Skeletal muscle satellite cell (primary cell): ENCODE data around the gene CYP2W1.

Experiments used
- H3K27me3 ChIP-seq: 2 replicates; pipeline ENCODE4 v1.7.0; 2013; ENCODE audit warnings: low read length; ENCODE audit not compliant: control insufficient read depth, insufficient read depth
- H3K36me3 ChIP-seq: 2 replicates; pipeline ENCODE4 v1.7.0; 2013; ENCODE audit warnings: mild to moderate bottlenecking, control low read depth, low read length; ENCODE audit not compliant: insufficient read depth
- H3K4me1 ChIP-seq: 2 replicates; pipeline ENCODE4 v1.7.0; 2013; ENCODE audit warnings: low read length; ENCODE audit not compliant: control insufficient read depth, insufficient read depth
- H3K4me2 ChIP-seq: 2 replicates; pipeline ENCODE4 v1.7.0; 2013; ENCODE audit warnings: mild to moderate bottlenecking, low read length
- H3K4me3 ChIP-seq: 2 replicates; pipeline ENCODE4 v1.7.0; 2013; ENCODE audit warnings: low read length
- H3K9ac ChIP-seq: 2 replicates; pipeline ENCODE4 v1.7.0; 2013; ENCODE audit warnings: mild to moderate bottlenecking, low read depth, low read length, moderate library complexity
- H3K9me3 ChIP-seq: replicated peaks from 2 replicates; pipeline ENCODE4 v1.7.0; 2013; ENCODE audit warnings: mild to moderate bottlenecking, control low read depth, low read length

CYP2W1 gene

DNA sequence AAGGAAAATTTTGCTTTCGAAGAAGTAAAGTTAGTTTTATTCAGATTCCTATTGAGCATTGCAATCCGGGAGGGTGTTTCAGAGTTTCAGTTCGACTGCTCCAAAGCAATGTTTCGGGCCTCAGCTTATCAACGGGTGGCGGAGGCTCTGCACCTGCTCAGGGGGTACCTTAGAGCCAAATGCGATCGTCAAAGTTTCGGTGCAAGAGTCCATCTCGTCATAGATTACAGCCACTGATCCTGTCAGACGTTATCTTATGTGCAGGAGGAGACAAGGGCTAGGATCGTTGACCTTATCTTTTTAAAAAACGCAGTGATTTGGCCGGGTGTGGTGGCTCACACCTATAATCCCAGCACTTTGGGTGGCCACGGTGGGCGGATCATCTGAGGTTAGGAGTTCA, 3.8 kb upstream of the CYP2W1 start:
- H3K27me3 ChIP-seq: peaks cover 20% of the 10 kb centered on the region

DNA sequence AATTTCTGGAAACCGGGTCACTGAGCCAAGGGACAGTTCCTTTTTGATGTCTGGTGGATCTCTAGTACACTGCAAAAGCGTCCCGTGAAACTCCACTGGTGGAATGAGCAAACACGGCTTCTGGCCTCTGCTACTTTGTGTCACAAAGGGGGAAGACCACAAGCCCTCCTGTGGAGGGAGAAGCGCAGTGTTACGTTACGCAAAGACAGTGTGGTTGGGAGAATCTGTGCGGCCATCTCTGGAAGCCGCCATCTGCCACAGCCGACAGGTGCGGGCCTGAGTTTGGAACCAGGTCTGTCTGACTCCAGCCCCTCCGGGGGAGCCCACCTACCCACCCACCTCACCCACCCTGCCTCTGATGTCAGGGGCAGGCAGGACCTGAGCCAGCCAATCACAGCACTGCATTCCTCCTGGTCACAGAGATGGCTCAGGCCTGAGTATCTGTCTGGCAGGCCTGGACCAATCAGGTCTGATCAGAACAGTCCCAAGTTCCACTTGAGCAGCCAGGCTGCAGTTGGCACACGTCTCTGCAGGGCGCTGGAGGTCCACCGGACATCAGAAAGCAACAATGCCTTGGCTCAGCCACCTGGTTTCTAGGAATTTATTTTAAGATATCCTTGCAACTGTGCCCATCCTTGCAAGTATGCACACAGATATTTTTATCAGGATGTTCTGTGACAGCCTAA, 3.0 kb upstream of the CYP2W1 start:
- Histone ChIP-seq H3K4me2 (no peak overlapping the region), H3K4me3 (no peak overlapping the region), H3K27me3 (peaks cover 22% of the 10 kb centered on the region), H3K36me3 (no peaks in the 10 kb centered on the region), H3K9me3 (no peaks in the 10 kb centered on the region), H3K4me1 (peaks cover 3% of the 10 kb centered on the region), H3K9ac (no peak overlapping the region)

More for the DNA sequence above, 3.8 kb upstream of the CYP2W1 start:
- Histone ChIP-seq H3K9ac (no peak overlapping the region), H3K4me3 (no peak overlapping the region), H3K36me3 (no peaks in the 10 kb centered on the region), H3K9me3 (no peaks in the 10 kb centered on the region), H3K4me1 (peaks cover 3% of the 10 kb centered on the region), H3K4me2 (no peak overlapping the region)

DNA sequence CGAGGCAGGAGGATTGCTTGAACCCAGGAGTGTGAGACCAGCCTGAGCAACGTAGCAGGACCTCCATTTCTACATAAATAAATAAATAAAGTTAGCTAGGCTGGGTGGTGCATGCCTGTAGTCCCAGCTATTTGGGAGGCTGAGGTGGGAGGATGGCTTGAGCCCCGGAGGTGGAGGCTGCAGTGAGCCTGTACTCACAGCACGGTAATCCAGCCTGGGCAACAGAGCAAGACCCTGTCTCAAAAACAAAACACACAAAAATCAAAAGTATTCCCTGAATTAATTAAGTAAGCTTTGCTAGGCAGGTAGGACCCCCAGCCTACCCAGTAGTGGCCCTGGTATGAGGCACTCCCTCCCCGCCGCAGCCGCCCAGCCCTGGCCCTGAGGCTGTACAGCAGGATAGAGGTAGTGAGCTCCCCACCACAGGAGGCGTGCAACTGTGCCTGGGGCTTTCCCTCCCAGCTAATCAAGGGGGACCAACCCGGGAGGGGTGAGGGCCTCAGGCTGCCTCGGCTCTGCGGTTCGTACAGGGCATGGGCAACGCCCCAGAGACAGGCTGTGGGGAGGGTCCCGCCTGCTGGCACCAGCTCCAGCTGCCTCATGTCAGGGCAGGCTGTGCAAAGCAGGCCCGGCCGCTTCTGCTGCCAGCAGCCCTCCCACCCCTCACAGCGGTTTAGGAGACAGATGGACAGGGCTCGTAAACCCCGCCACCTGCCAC, 1.0 kb upstream of the CYP2W1 start:
- Histone ChIP-seq H3K4me2 (no peak overlapping the region), H3K4me3 (no peak overlapping the region), H3K9ac (no peak overlapping the region), H3K36me3 (no peaks in the 10 kb centered on the region), H3K27me3 (peaks cover 30% of the 10 kb centered on the region), H3K4me1 (peaks cover 10% of the 10 kb centered on the region), H3K9me3 (no peaks in the 10 kb centered on the region)

DNA sequence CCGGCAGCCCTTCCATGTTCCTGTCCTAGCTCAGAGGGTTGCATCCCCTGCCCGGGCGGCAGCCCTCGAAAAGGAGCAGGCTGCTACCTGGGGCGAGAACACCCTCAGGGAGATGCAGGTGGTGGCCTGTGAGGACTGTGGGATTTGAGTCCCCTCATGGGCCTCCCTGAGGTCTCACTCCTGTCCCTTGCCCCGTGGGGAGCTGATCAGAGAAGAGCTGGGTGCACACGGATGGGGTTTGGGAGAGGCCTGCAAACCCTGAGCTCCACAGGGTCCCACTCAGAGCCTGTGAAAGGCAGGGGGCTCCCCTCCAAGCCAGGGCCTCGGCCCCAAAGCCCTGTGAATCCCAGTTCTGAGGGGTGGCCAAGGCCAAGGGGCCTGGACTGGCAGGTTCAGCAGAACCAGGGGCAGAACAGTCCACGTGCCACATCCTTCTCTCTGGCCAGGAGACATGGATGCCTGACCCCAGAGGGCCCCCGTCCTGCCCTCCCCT, 424 bp upstream of the CYP2W1 start:
- no peak overlapping the region for H3K9ac ChIP-seq

GRCh38 chr7:983616-984071, 663 bp downstream of the CYP2W1 start:
- Histone ChIP-seq H3K27me3 (peaks cover 30% of the 10 kb centered on the region), H3K9me3 (no peaks in the 10 kb centered on the region), H3K4me1 (peaks cover 10% of the 10 kb centered on the region), H3K36me3 (no peaks in the 10 kb centered on the region), H3K4me2 (no peak overlapping the region), H3K4me3 (no peak overlapping the region), H3K9ac (no peak overlapping the region)

More for the DNA sequence above, 424 bp upstream of the CYP2W1 start:
- peaks cover 10% of the 10 kb centered on the region for H3K4me1 ChIP-seq
- no peaks in the 10 kb centered on the region for H3K9me3 ChIP-seq
- no peak overlapping the region for H3K4me3 ChIP-seq
- peaks cover 30% of the 10 kb centered on the region for H3K27me3 ChIP-seq
- H3K36me3 ChIP-seq: no peaks in the 10 kb centered on the region
- no peak overlapping the region for H3K4me2 ChIP-seq

DNA sequence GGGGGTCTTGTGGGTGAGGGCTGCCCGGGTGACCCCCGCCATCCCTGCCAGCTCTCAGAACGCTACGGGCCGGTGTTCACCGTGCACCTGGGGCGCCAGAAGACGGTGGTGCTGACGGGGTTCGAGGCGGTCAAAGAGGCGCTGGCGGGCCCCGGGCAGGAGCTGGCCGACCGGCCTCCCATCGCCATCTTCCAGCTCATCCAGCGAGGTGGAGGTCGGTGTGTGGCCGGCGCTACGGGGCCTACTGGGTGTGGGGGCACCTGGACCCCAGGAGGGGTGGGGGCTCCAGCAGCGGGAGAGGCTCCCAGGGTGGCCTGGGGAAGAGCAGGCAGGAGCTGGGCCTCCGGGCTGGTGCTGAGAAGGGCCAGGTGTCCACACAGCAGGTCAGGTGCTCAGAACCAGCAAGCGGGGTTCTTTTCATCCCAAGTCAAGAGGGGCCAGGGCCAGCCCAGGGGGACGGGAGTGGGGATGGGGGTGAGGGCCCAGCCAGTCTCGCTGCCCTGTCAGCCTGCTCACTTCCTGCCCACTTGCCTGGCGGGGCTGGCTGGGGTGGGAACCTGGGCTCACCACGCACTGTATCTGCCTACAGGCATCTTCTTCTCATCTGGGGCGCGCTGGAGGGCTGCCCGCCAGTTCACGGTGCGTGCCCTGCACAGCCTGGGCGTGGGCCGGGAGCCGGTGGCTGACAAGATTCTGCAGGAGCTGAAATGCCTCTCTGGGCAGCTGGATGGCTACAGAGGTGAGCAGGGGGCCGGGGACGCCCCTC, 1.6 kb downstream of the CYP2W1 start:
- Histone ChIP-seq H3K4me2 (no peak overlapping the region), H3K9ac (no peak overlapping the region), H3K4me3 (no peak overlapping the region), H3K4me1 (peaks cover 10% of the 10 kb centered on the region), H3K36me3 (no peaks in the 10 kb centered on the region), H3K9me3 (no peaks in the 10 kb centered on the region), H3K27me3 (peaks cover 30% of the 10 kb centered on the region)

DNA sequence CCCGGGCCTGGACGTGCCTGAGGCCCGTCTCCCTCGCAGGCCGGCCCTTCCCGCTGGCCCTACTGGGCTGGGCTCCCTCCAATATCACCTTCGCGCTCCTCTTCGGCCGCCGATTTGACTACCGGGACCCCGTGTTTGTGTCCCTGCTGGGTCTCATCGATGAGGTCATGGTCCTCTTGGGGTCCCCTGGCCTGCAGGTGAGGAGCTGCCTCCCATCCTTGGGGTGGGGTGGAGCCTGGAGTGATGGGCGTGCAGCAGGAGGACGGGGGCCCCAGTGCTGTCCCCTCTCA, 2.1 kb downstream of the CYP2W1 start:
- H3K36me3 ChIP-seq: no peaks in the 10 kb centered on the region
- no peaks in the 10 kb centered on the region for H3K9me3 ChIP-seq
- no peak overlapping the region for H3K4me2 ChIP-seq
- H3K27me3 ChIP-seq: peaks cover 26% of the 10 kb centered on the region
- peaks cover 10% of the 10 kb centered on the region for H3K4me1 ChIP-seq
- no peak overlapping the region for H3K9ac ChIP-seq
- H3K4me3 ChIP-seq: no peak overlapping the region

- H3K4me1 ChIP-seq: peaks cover 10% of the 10 kb centered on the region
- H3K4me3 ChIP-seq: no peak overlapping the region
- H3K9me3 ChIP-seq: no peaks in the 10 kb centered on the region
- peaks cover 33% of the 10 kb centered on the region for H3K27me3 ChIP-seq
- no peaks in the 10 kb centered on the region for H3K36me3 ChIP-seq
- H3K4me2 ChIP-seq: peak overlapping the region; percentile 69
- no peak overlapping the region for H3K9ac ChIP-seq
Observed at GRCh38 chr7:985915-986741, 3.1 kb downstream of the CYP2W1 start.

DNA sequence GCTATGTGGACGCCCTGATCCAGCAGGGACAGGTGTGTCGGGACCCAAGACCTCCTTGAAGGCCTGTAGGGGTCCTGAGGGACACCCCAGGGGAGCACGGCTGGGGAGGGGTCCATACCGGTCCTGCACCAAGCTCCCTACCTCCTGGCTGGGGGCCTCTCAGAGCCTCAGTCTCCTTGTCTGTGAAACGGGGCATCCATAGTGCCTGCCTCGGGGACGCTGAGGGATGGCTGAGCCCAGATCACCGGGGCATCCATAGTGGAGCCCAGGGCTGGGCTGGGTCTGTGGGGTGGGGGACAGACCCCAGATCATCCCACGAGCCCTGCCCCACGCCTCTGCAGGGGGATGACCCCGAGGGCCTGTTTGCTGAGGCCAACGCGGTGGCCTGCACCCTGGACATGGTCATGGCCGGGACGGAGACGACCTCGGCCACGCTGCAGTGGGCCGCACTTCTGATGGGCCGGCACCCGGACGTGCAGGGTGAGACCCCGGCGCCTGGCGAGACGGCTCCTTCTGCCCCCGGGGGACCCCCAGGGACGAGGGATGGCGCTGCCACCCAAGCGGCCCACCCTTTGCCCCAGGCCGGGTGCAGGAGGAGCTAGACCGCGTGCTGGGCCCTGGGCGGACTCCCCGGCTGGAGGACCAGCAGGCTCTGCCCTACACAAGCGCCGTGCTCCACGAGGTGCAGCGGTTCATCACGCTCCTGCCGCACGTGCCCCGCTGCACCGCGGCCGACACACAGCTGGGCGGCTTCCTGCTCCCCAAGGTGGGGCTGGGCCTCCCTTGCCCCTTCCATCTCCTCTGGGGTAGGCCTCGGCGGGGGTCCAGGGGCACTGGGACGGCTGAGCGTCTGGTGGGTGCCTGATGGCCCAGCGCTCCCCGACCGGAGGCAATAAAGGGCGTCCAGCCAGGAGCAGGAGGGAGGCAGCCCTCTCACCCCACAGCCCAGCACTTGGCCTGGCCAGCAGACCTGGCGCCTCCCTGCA, 4.1 kb downstream of the CYP2W1 start:
- Histone ChIP-seq H3K4me1 (peaks cover 10% of the 10 kb centered on the region), H3K36me3 (no peaks in the 10 kb centered on the region), H3K27me3 (peaks cover 38% of the 10 kb centered on the region), H3K9ac (no peak overlapping the region), H3K4me3 (no peak overlapping the region), H3K9me3 (no peaks in the 10 kb centered on the region), H3K4me2 (peak overlapping the region; percentile 69)

- H3K9ac ChIP-seq: no peak overlapping the region
- H3K4me1 ChIP-seq: peaks cover 10% of the 10 kb centered on the region
- H3K4me3 ChIP-seq: no peak overlapping the region
- peaks cover 32% of the 10 kb centered on the region for H3K27me3 ChIP-seq
- no peaks in the 10 kb centered on the region for H3K36me3 ChIP-seq
- no peak overlapping the region for H3K4me2 ChIP-seq
- H3K9me3 ChIP-seq: no peaks in the 10 kb centered on the region
Observed at GRCh38 chr7:987909-988308, 4.9 kb downstream of the CYP2W1 start.
